ENCODE measurements around the gene STK32B. TPM values are rescaled to one million over a fixed set of nuclear protein-coding genes. Genes with fewer than 3 reads are reported as not detected.
A peak's percentile ranks its signal among the peaks of the same experiment; 100 is the strongest.

Gene STK32B
- total RNA-seq, 2 experiments from 2014 or later, result not detected

DNA sequence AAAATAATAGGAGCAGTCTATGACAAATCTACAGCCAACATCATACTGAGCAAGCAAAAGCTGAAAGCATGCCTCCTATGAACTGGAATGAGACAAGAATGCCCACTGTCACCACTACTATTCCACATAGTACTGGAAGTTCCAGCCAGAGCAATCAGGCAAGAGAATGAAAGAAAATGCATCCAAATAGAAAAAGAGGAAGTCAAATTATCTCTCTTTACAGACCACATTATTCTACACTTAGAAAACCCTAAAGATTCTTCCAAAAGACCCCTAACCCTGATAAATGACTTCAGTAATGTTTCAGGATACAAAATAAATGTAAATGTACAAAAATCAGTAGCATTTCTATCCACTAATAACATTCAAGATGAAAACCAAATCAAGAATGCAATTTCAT is 249.0 kb downstream of the STK32B start:
- peaks cover 4% of the 10 kb centered on the region for H3K9me3 Mint-ChIP-seq (ENCODE audit: low read depth)
- POLR2A ChIA-PET, result no interaction called here
- no peaks in the 10 kb centered on the region for H3K36me3 Mint-ChIP-seq (ENCODE audit: low read depth)
- intact Hi-C loops (cut with DNase I, micrococcal nuclease), result no loop called here
- no peaks in the 10 kb centered on the region for H3K4me1 Mint-ChIP-seq
- ATAC-seq, result no peak
- H3K4me3 Mint-ChIP-seq, result no peak overlapping the region
- H3K27ac Mint-ChIP-seq, result no peak overlapping the region
- peaks cover 3% of the 10 kb centered on the region for H3K27me3 Mint-ChIP-seq
- CTCF ChIA-PET, result no interaction called here
- no peak for DNase-seq

DNA sequence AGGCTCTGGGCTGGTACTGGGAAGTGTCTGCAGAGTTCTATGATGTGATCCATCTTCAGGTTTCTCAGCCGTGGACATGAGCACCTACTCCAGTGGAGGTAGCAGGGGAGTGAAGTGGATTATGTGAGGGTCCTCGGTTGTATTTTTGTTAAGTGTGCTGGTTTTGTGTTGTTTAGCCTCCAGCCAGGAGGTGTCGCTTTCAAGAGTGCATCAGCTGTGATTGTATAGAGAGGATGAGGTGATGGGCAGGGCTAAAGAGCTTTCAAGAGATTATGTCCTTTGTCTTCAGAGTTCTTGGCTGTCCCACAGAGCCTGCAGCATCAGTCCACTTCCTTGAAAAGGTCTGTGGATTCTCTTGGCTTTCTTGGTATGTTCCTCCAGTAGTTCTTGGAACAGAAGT is 256.6 kb downstream of the STK32B start:
- intact Hi-C loops (cut with DNase I, micrococcal nuclease), result no loop called here
- H3K27ac Mint-ChIP-seq, result no peak overlapping the region
- CTCF ChIA-PET, result no interaction called here

DNA sequence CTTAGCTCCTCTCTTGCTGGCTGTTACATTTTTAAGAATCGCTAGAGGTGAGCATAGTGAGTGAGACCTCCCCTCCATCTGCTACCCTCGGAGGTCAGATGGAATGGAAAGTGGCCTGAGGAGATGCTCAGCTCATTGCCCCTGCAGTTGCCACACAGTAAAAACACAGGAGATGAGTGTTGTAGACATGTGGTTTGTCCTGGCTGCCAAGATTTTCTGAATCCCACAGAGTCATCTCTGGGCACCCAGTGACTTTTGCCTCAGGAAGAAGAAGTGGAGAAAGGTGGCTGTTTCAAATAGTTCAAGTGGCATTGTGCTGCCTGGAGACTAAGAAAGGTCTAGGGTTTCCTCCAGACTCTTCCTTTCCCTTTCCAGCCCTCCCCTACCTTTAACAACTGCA is 271.0 kb downstream of the STK32B start:
- DNase-seq (no peak), ATAC-seq (no peak)
- Mint-ChIP-seq H3K27ac (no peak overlapping the region), H3K4me3 (no peak overlapping the region), H3K9me3 (ENCODE audit: low read depth) (no peaks in the 10 kb centered on the region), H3K27me3 (peaks cover 2% of the 10 kb centered on the region), H3K4me1 (no peaks in the 10 kb centered on the region), H3K36me3 (ENCODE audit: low read depth) (no peaks in the 10 kb centered on the region)
- ChIA-PET POLR2A (no interaction called here), CTCF (no interaction called here)
- intact Hi-C loops (cut with DNase I, micrococcal nuclease), result no loop called here

More for the DNA sequence above, 256.6 kb downstream of the STK32B start:
- Mint-ChIP-seq H3K4me3 (no peak overlapping the region), H3K4me1 (no peaks in the 10 kb centered on the region), H3K36me3 (ENCODE audit: low read depth) (no peaks in the 10 kb centered on the region), H3K9me3 (ENCODE audit: low read depth) (peaks cover 2% of the 10 kb centered on the region), H3K27me3 (peaks cover 8% of the 10 kb centered on the region)
- DNase-seq, result no peak
- POLR2A ChIA-PET, result no interaction called here
- no peak for ATAC-seq

DNA sequence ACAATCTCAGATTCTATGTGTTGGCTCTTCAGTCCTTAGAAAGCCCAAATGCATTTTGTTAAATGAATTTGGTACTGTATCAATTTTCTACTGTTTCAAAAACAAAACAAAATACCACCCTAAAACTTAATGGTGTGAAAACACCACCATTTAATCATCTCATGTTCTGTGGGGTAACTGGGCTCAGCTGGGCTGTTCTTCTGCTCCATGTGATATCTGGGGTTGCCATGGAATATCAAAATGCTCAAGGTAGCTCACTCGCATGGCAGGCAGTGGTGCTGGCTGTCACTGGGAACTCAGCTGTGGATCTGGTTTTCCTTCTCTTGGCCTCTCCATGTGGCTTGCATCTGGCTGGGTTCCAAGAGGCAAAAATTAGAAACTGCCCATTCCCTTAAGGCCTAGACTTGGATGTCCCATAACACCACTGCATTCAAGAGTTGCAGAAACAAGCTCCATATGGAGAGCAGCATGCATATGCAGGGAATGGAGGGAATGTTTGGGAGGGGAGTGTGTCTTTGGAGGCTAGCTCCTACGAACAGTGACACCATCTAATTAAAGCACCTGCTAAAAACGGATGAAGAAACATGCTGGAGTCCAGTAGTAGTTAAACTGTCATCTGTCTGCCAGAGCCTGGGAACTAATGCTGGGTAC is 279.2 kb downstream of the STK32B start:
- ChIA-PET CTCF (no interaction called here), POLR2A (no interaction called here)
- peaks cover 2% of the 10 kb centered on the region for H3K27me3 Mint-ChIP-seq
- H3K4me1 Mint-ChIP-seq, result no peaks in the 10 kb centered on the region
- no peaks in the 10 kb centered on the region for H3K36me3 Mint-ChIP-seq (ENCODE audit: low read depth)
- no peak for DNase-seq
- intact Hi-C loops (cut with DNase I, micrococcal nuclease), result no loop called here
- H3K27ac Mint-ChIP-seq, result no peak overlapping the region
- no peak for ATAC-seq
- no peak overlapping the region for H3K4me3 Mint-ChIP-seq
- H3K9me3 Mint-ChIP-seq (ENCODE audit: low read depth), result peaks cover 2% of the 10 kb centered on the region

DNA sequence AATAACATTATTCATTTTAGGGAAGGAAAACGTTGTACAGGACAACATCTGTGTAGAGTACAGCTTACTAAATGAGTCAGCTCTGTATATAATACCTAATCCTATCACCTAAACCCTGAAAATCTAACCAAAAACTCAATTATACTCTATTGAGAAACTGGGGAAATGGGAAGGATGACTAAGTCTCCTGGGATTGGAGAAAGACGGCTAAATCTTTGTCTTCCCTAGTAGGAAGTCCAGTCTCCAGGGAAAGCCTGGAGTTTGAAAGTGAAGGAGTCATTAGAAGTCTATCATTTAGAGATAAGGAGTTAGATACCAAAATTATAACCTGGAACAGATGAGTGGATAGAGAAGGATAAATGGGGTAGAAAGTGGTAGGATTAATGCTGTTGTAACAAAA is 286.5 kb downstream of the STK32B start:
- Mint-ChIP-seq H3K36me3 (ENCODE audit: low read depth) (no peaks in the 10 kb centered on the region), H3K27me3 (peaks cover 2% of the 10 kb centered on the region), H3K4me1 (no peaks in the 10 kb centered on the region), H3K27ac (no peak overlapping the region), H3K9me3 (ENCODE audit: low read depth) (peaks cover 4% of the 10 kb centered on the region), H3K4me3 (no peak overlapping the region)
- DNase-seq (no peak), ATAC-seq (no peak)
- intact Hi-C loops (cut with DNase I, micrococcal nuclease), result no loop called here
- ChIA-PET CTCF (interaction anchor here (0.6 kb wide), 1 partner anchor 193 kb away, joined by 3 read pairs; no protein-coding TSS in a partner anchor), POLR2A (no interaction called here)

DNA sequence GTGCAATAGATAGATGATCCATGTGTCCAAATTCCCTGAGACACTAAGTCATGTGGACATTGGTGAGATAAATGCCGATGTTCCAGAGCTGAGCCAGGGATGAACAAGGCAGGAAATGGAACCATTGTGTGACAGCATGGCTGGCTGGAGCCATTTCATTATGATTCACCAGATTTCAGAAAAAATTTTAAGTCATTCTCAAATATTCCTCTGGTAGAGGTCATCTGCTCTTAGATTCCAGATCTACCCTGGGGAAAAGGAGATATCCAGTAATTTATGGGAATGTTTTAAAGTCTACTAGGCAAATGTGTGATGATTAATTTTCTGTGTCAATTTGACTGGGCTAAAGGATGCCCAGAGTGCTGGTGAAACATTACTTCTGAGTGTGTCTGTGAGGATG is 287.3 kb downstream of the STK32B start:
- no peaks in the 10 kb centered on the region for H3K36me3 Mint-ChIP-seq (ENCODE audit: low read depth)
- H3K4me1 Mint-ChIP-seq, result no peaks in the 10 kb centered on the region
- ChIA-PET CTCF (no interaction called here), POLR2A (no interaction called here)
- intact Hi-C loops (cut with DNase I, micrococcal nuclease), result no loop called here
- no peak overlapping the region for H3K27ac Mint-ChIP-seq
- DNase-seq (no peak), ATAC-seq (no peak)
- H3K27me3 Mint-ChIP-seq, result peaks cover 2% of the 10 kb centered on the region
- peaks cover 4% of the 10 kb centered on the region for H3K9me3 Mint-ChIP-seq (ENCODE audit: low read depth)
- no peak overlapping the region for H3K4me3 Mint-ChIP-seq

DNA sequence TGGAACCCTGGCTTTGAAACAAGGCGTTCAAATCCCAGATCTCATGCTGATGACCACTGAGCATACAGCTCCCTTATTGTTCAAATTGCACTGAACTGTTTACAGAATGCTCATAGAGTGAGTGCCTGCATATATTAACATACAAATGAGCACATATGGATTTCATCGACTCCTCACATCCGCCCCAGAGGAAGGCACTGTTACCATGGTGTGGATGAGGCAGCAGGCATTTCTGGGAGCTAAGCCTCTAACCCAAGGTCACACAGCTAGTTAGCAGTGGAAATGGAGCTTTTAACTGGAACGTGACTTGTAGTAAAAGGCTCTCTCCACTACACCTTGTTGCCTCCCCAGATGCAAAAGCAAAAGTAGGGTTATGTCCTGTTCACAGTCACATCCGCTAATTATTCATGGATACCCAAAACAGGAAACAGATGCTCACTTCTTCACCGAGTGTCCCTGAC is 289.7 kb downstream of the STK32B start:
- no peak for ATAC-seq
- DNase-seq, result no peak

DNA sequence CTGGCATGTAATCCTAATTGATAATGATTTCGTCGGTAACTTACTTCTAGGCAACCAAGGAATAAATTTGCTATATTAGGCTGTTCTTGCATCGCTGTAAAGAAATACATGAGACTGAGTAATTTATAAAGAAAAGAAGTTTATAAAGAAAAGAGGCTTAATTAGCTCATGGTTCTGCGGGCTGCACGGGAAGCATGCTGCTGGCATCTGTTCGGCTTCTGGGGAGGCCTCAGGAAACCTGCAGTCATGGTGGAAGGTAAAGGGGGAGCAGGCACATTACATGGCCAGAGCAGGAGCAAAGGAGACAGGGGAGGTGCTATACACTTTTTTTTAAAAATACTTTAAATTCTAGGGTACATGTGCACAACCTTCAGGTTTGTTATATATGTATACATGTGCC is 290.2 kb downstream of the STK32B start:
- ATAC-seq (no peak), DNase-seq (no peak)
- no peak overlapping the region for H3K27ac Mint-ChIP-seq
- intact Hi-C loops (cut with DNase I, micrococcal nuclease), result no loop called here
- no peaks in the 10 kb centered on the region for H3K36me3 Mint-ChIP-seq (ENCODE audit: low read depth)
- POLR2A ChIA-PET, result no interaction called here
- H3K27me3 Mint-ChIP-seq, result peaks cover 2% of the 10 kb centered on the region
- H3K9me3 Mint-ChIP-seq (ENCODE audit: low read depth), result peaks cover 2% of the 10 kb centered on the region
- no peak overlapping the region for H3K4me3 Mint-ChIP-seq
- H3K4me1 Mint-ChIP-seq, result no peaks in the 10 kb centered on the region
- CTCF ChIA-PET, result no interaction called here

More for the DNA sequence above, 289.7 kb downstream of the STK32B start:
- Mint-ChIP-seq H3K27me3 (peaks cover 2% of the 10 kb centered on the region), H3K4me3 (no peak overlapping the region), H3K27ac (no peak overlapping the region), H3K36me3 (ENCODE audit: low read depth) (no peaks in the 10 kb centered on the region), H3K4me1 (no peaks in the 10 kb centered on the region), H3K9me3 (ENCODE audit: low read depth) (peaks cover 2% of the 10 kb centered on the region)
- ChIA-PET CTCF (no interaction called here), POLR2A (no interaction called here)
- intact Hi-C loops (cut with DNase I, micrococcal nuclease), result no loop called here

DNA sequence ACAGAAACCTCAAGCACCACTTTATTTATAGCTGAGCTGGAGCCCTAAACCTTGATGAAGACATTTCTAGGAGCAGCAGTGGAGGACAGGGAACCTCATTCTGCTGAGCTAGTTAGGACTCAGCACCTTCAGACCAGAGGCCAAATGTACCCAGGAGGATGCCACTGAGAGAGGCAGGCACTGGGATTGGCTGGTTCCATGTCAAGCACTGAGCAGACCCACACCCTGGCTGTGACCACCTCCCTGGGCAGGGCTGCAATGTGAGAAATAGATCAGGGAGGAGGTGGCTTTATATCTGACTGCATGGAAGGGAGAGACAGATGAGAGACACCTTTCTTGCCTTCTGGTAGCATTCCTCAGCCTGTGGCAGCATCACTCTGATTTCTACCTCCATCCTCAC is 304.6 kb downstream of the STK32B start:
- no peak for DNase-seq
- Mint-ChIP-seq H3K4me3 (no peak overlapping the region), H3K27me3 (peaks cover 4% of the 10 kb centered on the region), H3K4me1 (no peaks in the 10 kb centered on the region), H3K36me3 (ENCODE audit: low read depth) (no peaks in the 10 kb centered on the region), H3K9me3 (ENCODE audit: low read depth) (peaks cover 2% of the 10 kb centered on the region), H3K27ac (no peak overlapping the region)
- ATAC-seq, result no peak
- POLR2A ChIA-PET, result no interaction called here
- intact Hi-C loops (cut with DNase I, micrococcal nuclease), result no loop called here
- CTCF ChIA-PET, result no interaction called here

DNA sequence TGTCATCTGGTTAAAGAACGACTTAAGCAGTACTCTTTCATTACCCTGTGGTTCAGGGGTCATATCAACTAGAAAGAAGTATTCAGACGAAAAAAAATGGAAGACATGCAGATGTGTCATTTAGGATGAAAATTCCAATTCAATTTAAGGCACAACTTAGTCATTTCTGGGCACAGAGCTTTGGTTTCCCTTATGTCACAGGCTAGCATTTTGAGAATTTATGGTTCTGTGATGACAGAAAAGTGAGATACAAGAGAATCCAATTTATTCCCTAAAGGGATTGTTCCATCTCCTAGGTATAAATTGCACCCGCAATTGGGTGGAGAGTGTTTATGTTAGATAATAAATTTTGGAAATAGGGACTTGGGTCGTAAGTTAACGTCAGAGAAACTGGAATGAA is 306.6 kb downstream of the STK32B start:
- ATAC-seq (no peak), DNase-seq (no peak)
- Mint-ChIP-seq H3K36me3 (ENCODE audit: low read depth) (no peaks in the 10 kb centered on the region), H3K27ac (no peak overlapping the region), H3K9me3 (ENCODE audit: low read depth) (peaks cover 2% of the 10 kb centered on the region), H3K27me3 (no peaks in the 10 kb centered on the region), H3K4me1 (no peaks in the 10 kb centered on the region), H3K4me3 (no peak overlapping the region)
- ChIA-PET CTCF (no interaction called here), POLR2A (interaction anchor here (0.7 kb wide), 1 partner anchor 450 kb away, joined by 3 read pairs; no protein-coding TSS in a partner anchor)
- intact Hi-C loops (cut with DNase I, micrococcal nuclease), result no loop called here

DNA sequence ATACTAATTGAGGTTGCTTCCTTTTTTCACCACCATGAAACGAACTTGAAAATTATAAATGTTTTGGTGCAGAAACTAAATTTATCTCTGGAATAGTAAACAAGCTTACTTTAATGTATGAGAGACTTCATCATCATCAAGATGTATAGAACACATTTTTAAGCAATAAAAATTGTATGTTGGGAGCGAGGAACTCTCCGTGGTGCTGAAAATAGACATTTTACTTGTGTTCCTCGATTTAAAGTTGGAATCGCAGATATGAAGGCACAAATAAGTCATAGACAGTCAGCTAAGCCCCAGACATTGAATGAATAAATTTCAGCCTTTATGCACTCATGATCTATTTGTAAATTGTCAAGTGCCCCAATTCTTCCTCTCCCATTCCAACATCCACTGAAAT is 310.7 kb downstream of the STK32B start:
- ChIA-PET CTCF (interaction anchor here (1.0 kb wide), 1 partner anchor 140 kb away, joined by 3 read pairs; no protein-coding TSS in a partner anchor), POLR2A (no interaction called here)
- DNase-seq, result peak; percentile 16
- H3K4me3 Mint-ChIP-seq, result no peak overlapping the region
- no peaks in the 10 kb centered on the region for H3K4me1 Mint-ChIP-seq
- H3K9me3 Mint-ChIP-seq (ENCODE audit: low read depth), result peaks cover 4% of the 10 kb centered on the region
- no peak overlapping the region for H3K27ac Mint-ChIP-seq
- no peaks in the 10 kb centered on the region for H3K36me3 Mint-ChIP-seq (ENCODE audit: low read depth)
- no peaks in the 10 kb centered on the region for H3K27me3 Mint-ChIP-seq
- ATAC-seq, result no peak
- intact Hi-C loops (cut with DNase I, micrococcal nuclease), result no loop called here

DNA sequence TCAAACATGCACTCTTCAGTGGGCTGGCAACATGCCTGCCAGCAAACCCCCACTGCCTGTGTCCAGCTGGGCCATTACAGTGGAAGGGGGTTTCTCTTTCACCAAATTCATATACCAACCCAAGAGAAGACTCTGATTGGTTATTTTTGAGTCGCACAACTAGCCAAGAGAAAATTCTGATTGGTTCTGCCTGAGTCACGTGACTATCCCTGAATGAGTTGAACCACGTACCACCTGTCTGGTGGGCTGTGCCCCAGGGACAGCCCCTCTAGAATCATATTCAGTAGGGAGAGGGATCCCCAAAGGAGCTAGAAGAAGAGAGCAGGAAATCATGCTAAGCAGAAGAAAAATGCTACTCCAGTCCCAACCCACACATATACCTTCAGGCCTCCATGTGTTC is 313.1 kb downstream of the STK32B start:
- CTCF ChIA-PET, result no interaction called here
- intact Hi-C loops (cut with DNase I, micrococcal nuclease), result no loop called here

More for the DNA sequence above, 313.1 kb downstream of the STK32B start:
- Mint-ChIP-seq H3K9me3 (ENCODE audit: low read depth) (peaks cover 4% of the 10 kb centered on the region), H3K4me1 (no peaks in the 10 kb centered on the region), H3K27me3 (no peaks in the 10 kb centered on the region), H3K36me3 (ENCODE audit: low read depth) (no peaks in the 10 kb centered on the region), H3K4me3 (no peak overlapping the region), H3K27ac (no peak overlapping the region)
- POLR2A ChIA-PET, result no interaction called here
- DNase-seq, result no peak
- no peak for ATAC-seq

All from activated CD4-positive, alpha-beta T cell treated with anti-CD3 and anti-CD28 coated beads for 36 hours (primary cell).